OCI-LY1 (cell line): ENCODE results near the gene DGKB.

Experiments used
- H2AFZ ChIP-seq: fragments of 200-600 bp; sonication (generic), shearing (Covaris generic); 2 replicates; pipeline ENCODE4 v1.6.0; 2014; ENCODE audit warnings: antibody characterized with exemption, mild to moderate bottlenecking, low read length
- H3F3A ChIP-seq: fragments of 200-600 bp; sonication (generic), shearing (Covaris generic); 2 replicates; pipeline ENCODE4 v1.6.0; 2014; ENCODE audit warnings: mild to moderate bottlenecking, antibody characterized with exemption, low read length, moderate library complexity; ENCODE audit not compliant: insufficient read depth
- H3K27ac ChIP-seq: fragments of 200-600 bp; sonication (generic); 2 replicates; pipeline ENCODE4 v1.5.1; 2014; ENCODE audit warnings: low read length, mixed run types, mild to moderate bottlenecking, low read depth; ENCODE audit not compliant: poor library complexity, severe bottlenecking
- H3K27me3 ChIP-seq: fragments of 200-600 bp; sonication (generic); 2 replicates; pipeline ENCODE4 v1.6.0; 2014; ENCODE audit warnings: antibody characterized with exemption, mild to moderate bottlenecking, low read length, moderate library complexity; ENCODE audit not compliant: insufficient read depth
- H3K36me3 ChIP-seq: fragments of 200-600 bp; sonication (generic); 2 replicates; pipeline ENCODE4 v1.6.1; 2014; ENCODE audit warnings: mild to moderate bottlenecking, antibody characterized with exemption, low read length, moderate library complexity, mixed read lengths; ENCODE audit not compliant: insufficient read depth
- H3K4me1 ChIP-seq: fragments of 200-600 bp; sonication (generic); 2 replicates; pipeline ENCODE4 v1.5.1; 2014; ENCODE audit warnings: mild to moderate bottlenecking, low read length, moderate library complexity; ENCODE audit not compliant: insufficient read depth, severe bottlenecking
- H3K4me2 ChIP-seq: fragments of 200-600 bp; sonication (generic), shearing (Covaris generic); 2 replicates; pipeline ENCODE4 v1.6.1; 2014; ENCODE audit warnings: low read length
- H3K4me3 ChIP-seq: fragments of 200-600 bp; sonication (generic); 2 replicates; pipeline ENCODE4 v1.5.1; 2014; ENCODE audit warnings: low read length, low read depth, mild to moderate bottlenecking, mixed read lengths; ENCODE audit not compliant: poor library complexity, severe bottlenecking
- H3K79me2 ChIP-seq: fragments of 200-600 bp; shearing (Covaris generic); 2 replicates; pipeline ENCODE4 v1.6.1; 2016; ENCODE audit warnings: mixed run types, low read length, mixed read lengths; ENCODE audit not compliant: insufficient read depth
- H3K9ac ChIP-seq: fragments of 200-600 bp; sonication (generic), shearing (Covaris generic); 2 replicates; pipeline ENCODE4 v1.6.1; 2014; ENCODE audit warnings: mild to moderate bottlenecking, low read length, mixed read lengths
- H3K9me2 ChIP-seq: fragments of 200-600 bp; sonication (generic), shearing (Covaris generic); 2 replicates; pipeline ENCODE4 v1.6.1; 2014; ENCODE audit warnings: low read depth, mild to moderate bottlenecking, low read length, mixed read lengths
- H3K9me3 ChIP-seq: fragments of 200-600 bp; shearing (Covaris generic); 2 replicates; pipeline ENCODE4 v1.6.1; 2014; ENCODE audit warnings: low read length, mixed read lengths
- H4K20me1 ChIP-seq: fragments of 200-600 bp; sonication (generic), shearing (Covaris generic); 2 replicates; pipeline ENCODE4 v1.6.0; 2016; ENCODE audit warnings: mild to moderate bottlenecking, low read length; ENCODE audit not compliant: insufficient read depth
- CTCF ChIP-seq: fragments of 200-600 bp; sonication (generic), shearing (Covaris generic); IDR thresholded peaks from 2 replicates; pipeline ENCODE4 v1.5.1; 2017; ENCODE audit warnings: mild to moderate bottlenecking, antibody characterized with exemption, low read length, moderate library complexity, mixed read lengths
- EZH2 ChIP-seq: fragments of 200-600 bp; sonication (generic), shearing (Covaris generic); IDR thresholded peaks from 2 replicates; pipeline ENCODE4 v1.8.0; 2017; ENCODE audit warnings: borderline replicate concordance, mixed run types, mild to moderate bottlenecking, antibody characterized with exemption, low read length, moderate library complexity, mixed read lengths

The DGKB gene

GRCh38 chr7:14289957-14290356 is 612.6 kb downstream of the DGKB start:
- H4K20me1 ChIP-seq: no peaks in the 10 kb centered on the region
- H3K4me1 ChIP-seq: no peaks in the 10 kb centered on the region
- H3K79me2 ChIP-seq: no peaks in the 10 kb centered on the region

DNA sequence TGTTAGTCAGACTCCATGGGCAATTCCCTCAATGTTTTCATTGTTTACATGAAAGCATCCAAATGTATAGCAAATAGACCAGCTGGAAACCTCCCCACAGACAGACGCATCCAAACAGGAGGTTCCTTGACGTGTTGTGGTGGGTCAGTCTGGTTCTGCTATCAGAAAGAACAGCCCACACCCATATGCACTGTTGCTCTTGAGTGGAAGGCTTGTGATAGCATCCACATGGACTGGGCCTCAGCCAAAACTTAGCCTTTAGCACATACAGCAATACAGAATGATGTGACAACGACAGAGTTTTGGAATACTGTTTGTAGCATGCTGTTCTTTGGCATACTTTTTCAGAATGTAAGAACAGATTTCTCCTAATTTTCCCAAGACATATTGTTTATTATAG is 613.9 kb downstream of the DGKB start:
- Histone ChIP-seq H3K9me3 (no peaks in the 10 kb centered on the region), H3K4me1 (no peaks in the 10 kb centered on the region), H3K4me3 (no peak overlapping the region), H3K36me3 (no peaks in the 10 kb centered on the region), H3F3A (no peaks in the 10 kb centered on the region; the same call in 1 of the 2 replicates), H3K27ac (no peak overlapping the region), H3K79me2 (no peaks in the 10 kb centered on the region), H3K4me2 (no peak overlapping the region), H4K20me1 (no peaks in the 10 kb centered on the region), H2AFZ (no peak overlapping the region), H3K9me2 (no peaks in the 10 kb centered on the region), H3K9ac (no peak overlapping the region), H3K27me3 (no peaks in the 10 kb centered on the region)
- TF ChIP-seq CTCF (no peak), EZH2 (no peak)

More at GRCh38 chr7:14289957-14290356, 612.6 kb downstream of the DGKB start:
- Histone ChIP-seq H2AFZ (no peak overlapping the region), H3K4me2 (no peak overlapping the region), H3K9ac (no peak overlapping the region), H3K9me3 (no peaks in the 10 kb centered on the region), H3F3A (no peaks in the 10 kb centered on the region; the same call in 1 of the 2 replicates), H3K9me2 (no peaks in the 10 kb centered on the region), H3K36me3 (no peaks in the 10 kb centered on the region), H3K27me3 (no peaks in the 10 kb centered on the region), H3K27ac (no peak overlapping the region), H3K4me3 (no peak overlapping the region)
- no peak for TF ChIP-seq CTCF
- TF ChIP-seq EZH2: no peak

DNA sequence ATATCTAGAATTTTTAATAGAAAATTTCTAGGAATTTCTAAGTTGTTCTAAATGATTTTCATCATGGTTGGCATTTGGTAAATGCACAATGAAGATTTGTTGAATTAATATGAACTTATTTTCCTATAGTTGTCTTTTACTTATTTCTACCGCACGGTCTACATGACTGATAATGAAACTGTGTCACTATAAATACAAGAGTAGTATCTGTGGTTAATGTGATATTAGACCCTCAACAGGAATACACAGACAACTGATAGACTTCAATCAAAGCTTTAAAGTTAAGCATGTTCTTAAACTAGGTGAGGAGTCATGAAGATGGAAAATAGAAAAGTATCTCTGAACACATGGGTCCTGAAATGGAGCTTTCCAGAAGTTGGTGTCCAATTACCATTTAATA is 615.2 kb downstream of the DGKB start:
- no peaks in the 10 kb centered on the region for H3K9me3 ChIP-seq
- H3K4me3 ChIP-seq: no peak overlapping the region
- no peak overlapping the region for H3K4me2 ChIP-seq
- TF ChIP-seq EZH2 (no peak), CTCF (no peak)
- H3K27ac ChIP-seq: no peak overlapping the region
- H3K79me2 ChIP-seq: no peaks in the 10 kb centered on the region
- no peaks in the 10 kb centered on the region for H3K4me1 ChIP-seq
- H3K36me3 ChIP-seq: no peaks in the 10 kb centered on the region
- no peaks in the 10 kb centered on the region; the same call in 1 of the 2 replicates for H3F3A ChIP-seq
- H2AFZ ChIP-seq: no peak overlapping the region
- no peaks in the 10 kb centered on the region for H3K9me2 ChIP-seq
- H3K9ac ChIP-seq: no peak overlapping the region
- no peaks in the 10 kb centered on the region for H4K20me1 ChIP-seq
- H3K27me3 ChIP-seq: no peaks in the 10 kb centered on the region
